SK-N-SH (cell line): ENCODE results near the gene CTNNA3.

Experiments
- EZH2phosphoT487 ChIP-seq: fragments of 200-600 bp; sonication (generic); IDR thresholded peaks from 2 replicates; pipeline ENCODE4 v1.6.1; 2017; ENCODE audit warnings: low read depth, mixed run types, mild to moderate bottlenecking, antibody characterized with exemption, moderate library complexity, borderline replicate concordance
- RCOR1 ChIP-seq: fragments of 150-350 bp; IDR thresholded peaks from 2 replicates; pipeline ENCODE4 v1.6.1; 2017; ENCODE audit warnings: antibody characterized with exemption, low read length
- TF ChIP-seq, protein P1 (sequence below): fragments of 200-600 bp; sonication (generic); IDR thresholded peaks from 2 replicates; pipeline ENCODE4 v1.6.1; 2017; ENCODE audit warnings: antibody characterized with exemption, mild to moderate bottlenecking, moderate library complexity
- TF ChIP-seq, protein P2 (sequence below): IDR thresholded peaks from 2 replicates; pipeline ENCODE4 v1.6.1; 2012; ENCODE audit warnings: mild to moderate bottlenecking, low read depth, low read length, moderate library complexity
- TF ChIP-seq, protein P3 (sequence below): IDR thresholded peaks from 2 replicates; pipeline ENCODE4 v1.4.0; 2012; ENCODE audit warnings: low read depth, borderline replicate concordance

DNA sequence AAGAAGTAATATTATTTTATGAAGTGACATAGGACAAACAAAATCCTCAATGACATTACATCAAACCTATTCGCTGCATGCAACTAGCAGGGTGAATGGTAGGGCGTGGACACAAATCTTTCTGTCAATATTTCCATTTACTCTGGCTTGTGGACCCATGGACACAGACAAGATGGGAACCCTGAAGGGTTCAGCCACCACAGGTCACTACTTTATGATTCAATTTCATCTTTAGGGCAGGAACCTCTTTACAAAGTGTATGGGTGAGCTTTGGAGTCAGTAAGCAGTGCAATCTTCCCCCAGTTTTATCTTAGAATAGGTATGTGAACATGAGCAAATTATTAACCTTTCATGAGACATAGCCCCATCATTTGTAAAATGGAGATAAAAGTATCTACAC is 1752.5 kb downstream of the CTNNA3 start:
- TF ChIP-seq, protein P1, sequence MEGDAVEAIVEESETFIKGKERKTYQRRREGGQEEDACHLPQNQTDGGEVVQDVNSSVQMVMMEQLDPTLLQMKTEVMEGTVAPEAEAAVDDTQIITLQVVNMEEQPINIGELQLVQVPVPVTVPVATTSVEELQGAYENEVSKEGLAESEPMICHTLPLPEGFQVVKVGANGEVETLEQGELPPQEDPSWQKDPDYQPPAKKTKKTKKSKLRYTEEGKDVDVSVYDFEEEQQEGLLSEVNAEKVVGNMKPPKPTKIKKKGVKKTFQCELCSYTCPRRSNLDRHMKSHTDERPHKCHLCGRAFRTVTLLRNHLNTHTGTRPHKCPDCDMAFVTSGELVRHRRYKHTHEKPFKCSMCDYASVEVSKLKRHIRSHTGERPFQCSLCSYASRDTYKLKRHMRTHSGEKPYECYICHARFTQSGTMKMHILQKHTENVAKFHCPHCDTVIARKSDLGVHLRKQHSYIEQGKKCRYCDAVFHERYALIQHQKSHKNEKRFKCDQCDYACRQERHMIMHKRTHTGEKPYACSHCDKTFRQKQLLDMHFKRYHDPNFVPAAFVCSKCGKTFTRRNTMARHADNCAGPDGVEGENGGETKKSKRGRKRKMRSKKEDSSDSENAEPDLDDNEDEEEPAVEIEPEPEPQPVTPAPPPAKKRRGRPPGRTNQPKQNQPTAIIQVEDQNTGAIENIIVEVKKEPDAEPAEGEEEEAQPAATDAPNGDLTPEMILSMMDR: no peak
- TF ChIP-seq, protein P2, sequence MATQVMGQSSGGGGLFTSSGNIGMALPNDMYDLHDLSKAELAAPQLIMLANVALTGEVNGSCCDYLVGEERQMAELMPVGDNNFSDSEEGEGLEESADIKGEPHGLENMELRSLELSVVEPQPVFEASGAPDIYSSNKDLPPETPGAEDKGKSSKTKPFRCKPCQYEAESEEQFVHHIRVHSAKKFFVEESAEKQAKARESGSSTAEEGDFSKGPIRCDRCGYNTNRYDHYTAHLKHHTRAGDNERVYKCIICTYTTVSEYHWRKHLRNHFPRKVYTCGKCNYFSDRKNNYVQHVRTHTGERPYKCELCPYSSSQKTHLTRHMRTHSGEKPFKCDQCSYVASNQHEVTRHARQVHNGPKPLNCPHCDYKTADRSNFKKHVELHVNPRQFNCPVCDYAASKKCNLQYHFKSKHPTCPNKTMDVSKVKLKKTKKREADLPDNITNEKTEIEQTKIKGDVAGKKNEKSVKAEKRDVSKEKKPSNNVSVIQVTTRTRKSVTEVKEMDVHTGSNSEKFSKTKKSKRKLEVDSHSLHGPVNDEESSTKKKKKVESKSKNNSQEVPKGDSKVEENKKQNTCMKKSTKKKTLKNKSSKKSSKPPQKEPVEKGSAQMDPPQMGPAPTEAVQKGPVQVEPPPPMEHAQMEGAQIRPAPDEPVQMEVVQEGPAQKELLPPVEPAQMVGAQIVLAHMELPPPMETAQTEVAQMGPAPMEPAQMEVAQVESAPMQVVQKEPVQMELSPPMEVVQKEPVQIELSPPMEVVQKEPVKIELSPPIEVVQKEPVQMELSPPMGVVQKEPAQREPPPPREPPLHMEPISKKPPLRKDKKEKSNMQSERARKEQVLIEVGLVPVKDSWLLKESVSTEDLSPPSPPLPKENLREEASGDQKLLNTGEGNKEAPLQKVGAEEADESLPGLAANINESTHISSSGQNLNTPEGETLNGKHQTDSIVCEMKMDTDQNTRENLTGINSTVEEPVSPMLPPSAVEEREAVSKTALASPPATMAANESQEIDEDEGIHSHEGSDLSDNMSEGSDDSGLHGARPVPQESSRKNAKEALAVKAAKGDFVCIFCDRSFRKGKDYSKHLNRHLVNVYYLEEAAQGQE: no peak
- TF ChIP-seq RCOR1 (no peak), EZH2phosphoT487 (no peak)
- TF ChIP-seq, protein P3, sequence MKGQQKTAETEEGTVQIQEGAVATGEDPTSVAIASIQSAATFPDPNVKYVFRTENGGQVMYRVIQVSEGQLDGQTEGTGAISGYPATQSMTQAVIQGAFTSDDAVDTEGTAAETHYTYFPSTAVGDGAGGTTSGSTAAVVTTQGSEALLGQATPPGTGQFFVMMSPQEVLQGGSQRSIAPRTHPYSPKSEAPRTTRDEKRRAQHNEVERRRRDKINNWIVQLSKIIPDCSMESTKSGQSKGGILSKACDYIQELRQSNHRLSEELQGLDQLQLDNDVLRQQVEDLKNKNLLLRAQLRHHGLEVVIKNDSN: no peak
